HL-60 (cell line): ENCODE results near the gene CFAP45.

ENCODE experiments used
- POLR2AphosphoS5 ChIP-seq: IDR thresholded peaks from 2 replicates; pipeline ENCODE4 v1.6.1; 2012; ENCODE audit warnings: low read depth
- SPI1 ChIP-seq: IDR thresholded peaks from 2 replicates; pipeline ENCODE4 v1.6.1; 2012; ENCODE audit warnings: low read depth, mild to moderate bottlenecking, borderline replicate concordance
- TF ChIP-seq, protein P1 (sequence below): IDR thresholded peaks from one replicate; pipeline ENCODE4 v1.5.1; 2011; ENCODE audit warnings: low read length, control low read depth, inconsistent platforms; ENCODE audit not compliant: insufficient read depth
- TF ChIP-seq, protein P2 (sequence below): IDR thresholded peaks from 2 replicates; pipeline ENCODE4 v1.6.1; 2012; ENCODE audit warnings: low read depth; ENCODE audit not compliant: insufficient replicate concordance

DNA sequence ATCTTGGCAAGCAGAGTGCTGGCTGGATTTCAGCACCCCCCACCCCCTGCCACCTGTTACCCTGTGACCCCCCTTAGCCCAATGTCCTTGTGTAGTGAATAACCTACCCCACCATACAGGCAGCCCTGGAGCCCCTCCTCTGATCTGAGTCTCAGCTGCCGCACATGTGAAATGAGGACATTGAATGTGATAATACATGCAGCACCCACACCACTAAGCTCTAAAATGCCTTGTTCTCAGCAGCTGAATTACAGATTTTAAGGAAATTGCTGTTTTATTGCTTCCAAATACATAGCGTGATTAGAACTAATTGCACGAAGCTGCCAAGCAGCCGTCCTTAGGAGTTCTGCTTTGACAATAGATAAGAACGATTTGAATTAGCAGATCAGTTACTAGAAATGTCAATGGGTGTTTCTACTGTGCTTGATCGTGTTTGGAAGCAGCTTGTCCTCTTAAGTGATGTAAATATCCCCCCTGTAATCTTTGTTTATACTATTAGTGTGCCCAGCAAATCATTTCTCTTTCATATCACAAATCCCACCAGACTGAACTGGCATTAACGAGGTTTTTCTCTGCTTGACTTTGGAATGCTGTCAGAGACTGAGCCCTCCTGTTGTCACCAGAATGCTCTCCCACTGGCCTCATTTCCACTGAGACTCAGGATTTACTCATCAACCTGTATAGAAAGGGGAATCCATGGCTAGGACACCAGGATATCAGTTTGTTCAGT, 68.4 kb downstream of the CFAP45 start:
- TF ChIP-seq, protein P1, sequence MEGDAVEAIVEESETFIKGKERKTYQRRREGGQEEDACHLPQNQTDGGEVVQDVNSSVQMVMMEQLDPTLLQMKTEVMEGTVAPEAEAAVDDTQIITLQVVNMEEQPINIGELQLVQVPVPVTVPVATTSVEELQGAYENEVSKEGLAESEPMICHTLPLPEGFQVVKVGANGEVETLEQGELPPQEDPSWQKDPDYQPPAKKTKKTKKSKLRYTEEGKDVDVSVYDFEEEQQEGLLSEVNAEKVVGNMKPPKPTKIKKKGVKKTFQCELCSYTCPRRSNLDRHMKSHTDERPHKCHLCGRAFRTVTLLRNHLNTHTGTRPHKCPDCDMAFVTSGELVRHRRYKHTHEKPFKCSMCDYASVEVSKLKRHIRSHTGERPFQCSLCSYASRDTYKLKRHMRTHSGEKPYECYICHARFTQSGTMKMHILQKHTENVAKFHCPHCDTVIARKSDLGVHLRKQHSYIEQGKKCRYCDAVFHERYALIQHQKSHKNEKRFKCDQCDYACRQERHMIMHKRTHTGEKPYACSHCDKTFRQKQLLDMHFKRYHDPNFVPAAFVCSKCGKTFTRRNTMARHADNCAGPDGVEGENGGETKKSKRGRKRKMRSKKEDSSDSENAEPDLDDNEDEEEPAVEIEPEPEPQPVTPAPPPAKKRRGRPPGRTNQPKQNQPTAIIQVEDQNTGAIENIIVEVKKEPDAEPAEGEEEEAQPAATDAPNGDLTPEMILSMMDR: no peak
- TF ChIP-seq POLR2AphosphoS5 (no peak), SPI1 (no peak)
- TF ChIP-seq, protein P2, sequence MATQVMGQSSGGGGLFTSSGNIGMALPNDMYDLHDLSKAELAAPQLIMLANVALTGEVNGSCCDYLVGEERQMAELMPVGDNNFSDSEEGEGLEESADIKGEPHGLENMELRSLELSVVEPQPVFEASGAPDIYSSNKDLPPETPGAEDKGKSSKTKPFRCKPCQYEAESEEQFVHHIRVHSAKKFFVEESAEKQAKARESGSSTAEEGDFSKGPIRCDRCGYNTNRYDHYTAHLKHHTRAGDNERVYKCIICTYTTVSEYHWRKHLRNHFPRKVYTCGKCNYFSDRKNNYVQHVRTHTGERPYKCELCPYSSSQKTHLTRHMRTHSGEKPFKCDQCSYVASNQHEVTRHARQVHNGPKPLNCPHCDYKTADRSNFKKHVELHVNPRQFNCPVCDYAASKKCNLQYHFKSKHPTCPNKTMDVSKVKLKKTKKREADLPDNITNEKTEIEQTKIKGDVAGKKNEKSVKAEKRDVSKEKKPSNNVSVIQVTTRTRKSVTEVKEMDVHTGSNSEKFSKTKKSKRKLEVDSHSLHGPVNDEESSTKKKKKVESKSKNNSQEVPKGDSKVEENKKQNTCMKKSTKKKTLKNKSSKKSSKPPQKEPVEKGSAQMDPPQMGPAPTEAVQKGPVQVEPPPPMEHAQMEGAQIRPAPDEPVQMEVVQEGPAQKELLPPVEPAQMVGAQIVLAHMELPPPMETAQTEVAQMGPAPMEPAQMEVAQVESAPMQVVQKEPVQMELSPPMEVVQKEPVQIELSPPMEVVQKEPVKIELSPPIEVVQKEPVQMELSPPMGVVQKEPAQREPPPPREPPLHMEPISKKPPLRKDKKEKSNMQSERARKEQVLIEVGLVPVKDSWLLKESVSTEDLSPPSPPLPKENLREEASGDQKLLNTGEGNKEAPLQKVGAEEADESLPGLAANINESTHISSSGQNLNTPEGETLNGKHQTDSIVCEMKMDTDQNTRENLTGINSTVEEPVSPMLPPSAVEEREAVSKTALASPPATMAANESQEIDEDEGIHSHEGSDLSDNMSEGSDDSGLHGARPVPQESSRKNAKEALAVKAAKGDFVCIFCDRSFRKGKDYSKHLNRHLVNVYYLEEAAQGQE: no peak
